MM.1S (cell line): Measurements from ENCODE around the gene FAP.

Experiments used
- DNase-seq: peaks from one replicate; pipeline ENCODE4 v3.0.0-alpha.2; 2015
- H2AFZ ChIP-seq: fragments of 300-600 bp; sonication (generic); 2 replicates; pipeline ENCODE4 v1.6.0; 2016; ENCODE audit warnings: antibody characterized with exemption, low read length
- H3F3A ChIP-seq: fragments of 300-600 bp; sonication (generic); 2 replicates; pipeline ENCODE4 v1.6.1; 2016; ENCODE audit warnings: mild to moderate bottlenecking, antibody characterized with exemption, low read length, moderate library complexity, mixed read lengths; ENCODE audit not compliant: insufficient read depth
- H3K27ac ChIP-seq: fragments of 300-600 bp; sonication (generic); 2 replicates; pipeline ENCODE4 v1.5.1; 2016; ENCODE audit warnings: mild to moderate bottlenecking, low read length
- H3K27me3 ChIP-seq: fragments of 300-600 bp; sonication (generic); replicated peaks from 2 replicates; pipeline ENCODE4 v1.6.0; 2016; ENCODE audit warnings: low read length; ENCODE audit not compliant: insufficient read depth
- H3K36me3 ChIP-seq: fragments of 300-600 bp; sonication (generic); replicated peaks from 2 replicates; pipeline ENCODE4 v1.6.1; 2016; ENCODE audit warnings: mild to moderate bottlenecking, low read length, mixed read lengths; ENCODE audit not compliant: insufficient read depth
- H3K4me1 ChIP-seq: fragments of 300-600 bp; sonication (generic); 2 replicates; pipeline ENCODE4 v1.6.1; 2016; ENCODE audit warnings: low read length, mixed read lengths
- H3K4me2 ChIP-seq: fragments of 300-600 bp; sonication (generic); 2 replicates; pipeline ENCODE4 v1.6.0; 2016; ENCODE audit warnings: low read depth, low read length
- H3K4me3 ChIP-seq: fragments of 300-600 bp; sonication (generic); 2 replicates; pipeline ENCODE4 v1.5.1; 2016; ENCODE audit warnings: low read length, mixed read lengths
- H3K79me2 ChIP-seq: fragments of 300-600 bp; sonication (generic); 2 replicates; pipeline ENCODE4 v1.6.1; 2016; ENCODE audit warnings: mixed run types, low read length, mixed read lengths
- H3K9ac ChIP-seq: fragments of 300-600 bp; sonication (generic); 2 replicates; pipeline ENCODE4 v1.6.1; 2016; ENCODE audit warnings: low read length, mixed read lengths
- H3K9me2 ChIP-seq: fragments of 300-600 bp; sonication (generic); replicated peaks from 2 replicates; pipeline ENCODE4 v1.6.1; 2016; ENCODE audit warnings: mild to moderate bottlenecking, low read length, mixed read lengths; ENCODE audit not compliant: insufficient read depth
- H3K9me3 ChIP-seq: fragments of 300-600 bp; sonication (generic); replicated peaks from 2 replicates; pipeline ENCODE4 v1.6.1; 2016; ENCODE audit warnings: mild to moderate bottlenecking, low read length, mixed read lengths; ENCODE audit not compliant: insufficient read depth
- H4K20me1 ChIP-seq: fragments of 300-600 bp; sonication (generic); 2 replicates; pipeline ENCODE4 v1.6.1; 2016; ENCODE audit warnings: mild to moderate bottlenecking, low read length, moderate library complexity, mixed read lengths; ENCODE audit not compliant: insufficient read depth
- CTCF ChIP-seq: fragments of 300-600 bp; sonication (generic); IDR thresholded peaks from 2 replicates; pipeline ENCODE4 v1.5.1; 2016; ENCODE audit warnings: antibody characterized with exemption, low read length, mixed read lengths
- EZH2 ChIP-seq: fragments of 300-600 bp; sonication (generic); optimal IDR thresholded peaks from 2 replicates; pipeline ENCODE3; 2017; ENCODE audit warnings: low read depth, mild to moderate bottlenecking, antibody characterized with exemption, low read length, mixed read lengths
- EZH2phosphoT487 ChIP-seq: fragments of 300-600 bp; sonication (generic); IDR thresholded peaks from 2 replicates; pipeline ENCODE4 v1.6.1; 2018; ENCODE audit warnings: antibody characterized with exemption, low read length

Gene FAP

DNA sequence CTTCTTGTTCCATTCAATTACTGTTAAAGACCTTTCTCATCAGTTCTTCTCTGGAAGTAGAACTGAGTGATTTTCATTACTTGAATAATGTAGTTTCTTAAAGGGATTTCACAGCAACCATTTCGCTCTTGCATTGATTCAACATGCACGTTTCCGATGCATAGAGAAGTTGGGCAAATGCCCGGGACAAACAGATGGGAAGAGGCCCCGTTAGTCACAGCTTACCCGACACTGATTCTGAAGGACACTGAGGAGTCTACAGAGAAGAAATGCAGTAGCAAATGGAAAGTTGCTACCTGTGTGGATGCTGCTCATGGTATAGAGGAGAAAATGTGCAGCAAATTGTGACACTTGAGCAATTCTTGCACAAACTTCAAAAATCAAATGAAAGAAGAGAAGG, 58.9 kb downstream of the FAP start:
- TF ChIP-seq CTCF, result no peak
- no peak for TF ChIP-seq EZH2phosphoT487
- TF ChIP-seq EZH2, result no peak
- Histone ChIP-seq H3K27me3 (no peaks in the 10 kb centered on the region), H2AFZ (no peak overlapping the region), H3K79me2 (no peaks in the 10 kb centered on the region), H3K9me2 (no peaks in the 10 kb centered on the region), H3K4me1 (peaks cover under 1% of the 10 kb centered on the region; the same call in 1 of the 2 replicates), H3K9ac (no peak overlapping the region), H3K36me3 (no peaks in the 10 kb centered on the region), H3K4me2 (no peak overlapping the region), H3K4me3 (no peak overlapping the region), H3K9me3 (no peaks in the 10 kb centered on the region), H3F3A (no peaks in the 10 kb centered on the region), H3K27ac (no peak overlapping the region), H4K20me1 (no peaks in the 10 kb centered on the region)
- DNase-seq, result no peak

- Histone ChIP-seq H3K27ac (no peak overlapping the region), H4K20me1 (no peaks in the 10 kb centered on the region), H3K4me1 (no peaks in the 10 kb centered on the region), H3K9me2 (no peaks in the 10 kb centered on the region), H3K4me3 (no peak overlapping the region), H2AFZ (no peak overlapping the region), H3K4me2 (no peak overlapping the region), H3K9me3 (no peaks in the 10 kb centered on the region), H3K36me3 (no peaks in the 10 kb centered on the region), H3K79me2 (no peaks in the 10 kb centered on the region), H3F3A (no peaks in the 10 kb centered on the region), H3K27me3 (no peaks in the 10 kb centered on the region), H3K9ac (no peak overlapping the region)
- no peak for TF ChIP-seq CTCF
- no peak for TF ChIP-seq EZH2
- TF ChIP-seq EZH2phosphoT487, result no peak
- DNase-seq, result no peak
Observed at GRCh38 chr2:162182395-162182794, 60.9 kb downstream of the FAP start.

- no peak overlapping the region for H3K4me2 ChIP-seq
- H3K27ac ChIP-seq, result no peak overlapping the region
Observed at GRCh38 chr2:162177301-162177700, 65.9 kb downstream of the FAP start.

More at GRCh38 chr2:162177301-162177700, 65.9 kb downstream of the FAP start:
- H2AFZ ChIP-seq, result no peak overlapping the region
- DNase-seq, result no peak
- no peak overlapping the region for H3K9ac ChIP-seq
- H3K79me2 ChIP-seq, result no peaks in the 10 kb centered on the region
- H4K20me1 ChIP-seq, result no peaks in the 10 kb centered on the region
- no peaks in the 10 kb centered on the region for H3K9me2 ChIP-seq
- no peak overlapping the region for H3K4me3 ChIP-seq
- H3K27me3 ChIP-seq, result no peaks in the 10 kb centered on the region
- no peaks in the 10 kb centered on the region for H3F3A ChIP-seq
- no peaks in the 10 kb centered on the region for H3K4me1 ChIP-seq
- TF ChIP-seq EZH2phosphoT487 (no peak), CTCF (no peak), EZH2 (no peak)
- H3K9me3 ChIP-seq, result no peaks in the 10 kb centered on the region
- H3K36me3 ChIP-seq, result no peaks in the 10 kb centered on the region
